Inferior parietal cortex (tissue), 1 donor: ENCODE measurements around the gene MYO18A.

Experiments
- DNase-seq: peaks from one replicate; pipeline ENCODE4 v3.0.0-alpha.2; 2016; ENCODE audit errors: extremely low spot score

MYO18A gene

GRCh38 chr17:29168079-29168758, 12.0 kb downstream of the MYO18A start:
- no peak for DNase-seq

DNA sequence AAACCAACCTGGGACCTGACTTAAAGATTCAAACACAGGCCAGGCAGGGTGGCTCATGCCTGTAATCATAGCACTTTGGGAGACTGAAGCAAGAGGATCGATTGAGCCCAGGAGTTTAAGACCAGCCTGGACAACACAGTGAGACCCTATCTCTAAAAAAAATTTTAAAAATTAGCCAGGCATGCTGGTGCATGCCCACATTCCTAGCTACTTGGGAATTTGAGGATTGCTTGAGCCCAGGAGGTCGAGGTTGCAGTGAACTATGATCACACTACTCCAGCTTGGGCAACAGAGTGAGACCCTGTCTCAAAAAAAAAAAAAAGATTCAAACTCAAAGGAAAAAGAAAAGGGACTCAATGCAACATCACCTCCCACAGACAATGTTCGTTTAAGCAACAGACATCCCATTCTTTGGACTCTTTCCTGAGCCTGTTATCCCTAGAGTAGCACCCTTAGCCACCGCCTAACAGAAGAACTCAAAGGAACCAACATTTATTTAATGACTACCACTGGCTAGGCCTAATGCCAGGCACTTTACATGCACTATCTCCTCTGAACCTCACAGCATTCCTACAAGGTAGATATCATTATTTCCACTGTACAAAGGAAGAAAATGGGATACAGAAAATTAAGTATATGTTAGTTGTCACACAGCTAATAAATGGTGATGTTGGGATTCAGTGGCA, 12.7 kb downstream of the MYO18A start:
- DNase-seq = no peak

GRCh38 chr17:29166507-29166887, 13.7 kb downstream of the MYO18A start:
- no peak for DNase-seq

- DNase-seq = no peak
These were observed 14.2 kb downstream of the MYO18A start for GRCh38 chr17:29165800-29166506.

DNA sequence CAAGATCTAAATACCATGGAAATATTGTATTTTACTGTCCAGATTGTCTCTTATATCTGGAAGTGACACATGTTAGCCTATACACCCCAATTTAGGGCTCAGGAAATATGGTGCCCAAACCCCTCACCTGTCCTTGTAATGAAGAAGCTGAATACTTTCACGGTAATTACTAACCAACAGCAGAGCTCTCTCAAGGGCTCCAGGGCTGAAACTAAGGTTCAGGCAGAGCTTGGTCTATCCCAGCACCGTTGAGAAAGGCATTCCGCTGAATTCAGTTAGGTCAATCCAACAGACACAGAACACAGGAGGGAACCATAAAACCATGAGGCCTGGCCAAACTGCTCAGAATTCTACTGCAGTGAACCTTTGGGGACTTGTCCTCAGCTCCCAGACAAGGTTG, 14.9 kb downstream of the MYO18A start:
- no peak for DNase-seq

- DNase-seq = no peak
These were observed 16.6 kb downstream of the MYO18A start for GRCh38 chr17:29163563-29163962.

GRCh38 chr17:29162909-29163341, 17.3 kb downstream of the MYO18A start:
- no peak for DNase-seq

- no peak for DNase-seq
These were observed 17.9 kb downstream of the MYO18A start for GRCh38 chr17:29162082-29162908.

DNA sequence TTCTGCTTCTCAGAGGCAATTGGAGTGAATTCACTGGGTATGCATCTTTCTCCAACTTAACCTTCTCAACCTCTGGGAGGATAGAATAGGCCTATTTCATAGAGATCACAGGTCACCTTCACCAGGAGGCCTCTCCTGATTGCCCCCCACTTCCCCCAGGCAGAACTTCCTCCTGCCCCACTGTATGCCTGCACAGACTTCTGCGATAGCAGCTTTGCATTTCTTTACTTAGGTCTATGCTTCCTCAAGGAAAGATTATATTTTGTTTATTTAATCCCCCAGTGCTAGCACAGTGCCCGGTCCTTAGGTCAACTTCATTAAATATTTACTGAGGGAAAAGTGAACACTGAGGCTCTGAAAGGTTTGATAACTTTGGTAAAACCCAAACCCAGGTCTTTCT, 19.9 kb downstream of the MYO18A start:
- no peak for DNase-seq

DNA sequence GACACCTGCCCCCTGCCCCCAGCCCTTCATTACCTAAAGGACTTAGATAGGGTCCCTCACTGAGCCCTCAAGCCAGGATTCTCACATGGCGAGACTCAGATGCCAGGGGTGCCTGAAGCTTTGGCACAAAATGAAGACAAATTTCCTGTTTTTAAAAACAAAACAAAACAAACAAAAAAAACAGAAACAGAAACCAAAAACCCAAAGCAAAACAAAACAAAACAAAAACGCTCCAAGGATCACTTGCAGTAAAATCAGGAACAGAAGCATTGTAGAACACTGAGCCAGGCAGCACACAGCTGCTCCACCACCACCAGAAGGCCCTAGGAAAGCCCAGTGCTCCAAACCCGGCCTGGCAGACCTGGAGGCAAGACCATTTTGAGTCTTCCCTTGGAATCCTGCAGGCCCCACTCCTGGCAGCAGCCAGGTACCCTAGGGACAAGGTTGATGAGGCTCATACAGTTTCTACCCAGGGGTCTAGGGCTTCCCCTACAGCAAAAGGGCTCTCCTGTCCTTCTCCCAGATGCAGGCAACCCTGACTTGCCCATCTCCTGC, 20.8 kb downstream of the MYO18A start:
- DNase-seq = no peak

GRCh38 chr17:29158488-29159275, 21.5 kb downstream of the MYO18A start:
- no peak for DNase-seq

GRCh38 chr17:29158096-29158487, 22.1 kb downstream of the MYO18A start:
- DNase-seq = no peak

DNA sequence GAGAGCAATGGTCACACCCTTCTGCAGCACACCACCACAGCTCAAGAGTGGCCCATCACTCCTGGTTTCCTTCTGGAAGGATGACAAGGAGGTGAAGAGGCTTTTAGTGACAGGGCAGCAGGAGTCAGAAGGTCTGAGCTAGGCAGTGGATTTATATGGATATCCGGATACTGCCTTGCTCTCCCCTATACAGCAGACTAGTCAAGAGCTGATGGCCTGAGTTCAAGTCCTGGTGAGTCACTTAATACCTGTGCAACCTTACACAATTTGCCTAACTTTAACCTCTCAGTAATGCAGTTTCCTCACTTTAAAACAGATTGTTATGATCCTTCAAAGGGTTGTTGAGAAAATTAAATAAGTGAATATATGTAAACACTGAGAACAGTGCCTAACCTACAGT, 22.9 kb downstream of the MYO18A start:
- no peak for DNase-seq

DNA sequence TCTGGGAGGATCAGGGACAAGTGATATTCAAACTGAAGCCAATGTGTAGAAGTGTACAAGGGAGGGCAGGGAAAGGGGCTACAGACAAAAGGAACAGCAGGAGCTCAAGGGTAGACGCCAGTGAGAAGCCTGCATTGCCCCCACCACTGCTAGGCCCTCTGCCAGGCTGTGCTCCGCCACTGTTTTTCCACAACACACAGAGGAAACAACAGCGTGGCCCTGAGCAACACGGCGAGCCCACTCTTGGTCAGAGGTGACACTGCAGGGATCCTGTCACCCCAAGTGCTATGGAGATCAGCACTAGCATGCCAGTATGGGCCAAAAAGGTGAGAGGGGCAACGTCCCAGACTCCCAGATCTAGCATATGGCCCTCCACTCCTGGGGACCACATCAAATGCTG, 23.4 kb downstream of the MYO18A start:
- no peak for DNase-seq

GRCh38 chr17:29155966-29156338, 24.2 kb downstream of the MYO18A start:
- DNase-seq = no peak

DNA sequence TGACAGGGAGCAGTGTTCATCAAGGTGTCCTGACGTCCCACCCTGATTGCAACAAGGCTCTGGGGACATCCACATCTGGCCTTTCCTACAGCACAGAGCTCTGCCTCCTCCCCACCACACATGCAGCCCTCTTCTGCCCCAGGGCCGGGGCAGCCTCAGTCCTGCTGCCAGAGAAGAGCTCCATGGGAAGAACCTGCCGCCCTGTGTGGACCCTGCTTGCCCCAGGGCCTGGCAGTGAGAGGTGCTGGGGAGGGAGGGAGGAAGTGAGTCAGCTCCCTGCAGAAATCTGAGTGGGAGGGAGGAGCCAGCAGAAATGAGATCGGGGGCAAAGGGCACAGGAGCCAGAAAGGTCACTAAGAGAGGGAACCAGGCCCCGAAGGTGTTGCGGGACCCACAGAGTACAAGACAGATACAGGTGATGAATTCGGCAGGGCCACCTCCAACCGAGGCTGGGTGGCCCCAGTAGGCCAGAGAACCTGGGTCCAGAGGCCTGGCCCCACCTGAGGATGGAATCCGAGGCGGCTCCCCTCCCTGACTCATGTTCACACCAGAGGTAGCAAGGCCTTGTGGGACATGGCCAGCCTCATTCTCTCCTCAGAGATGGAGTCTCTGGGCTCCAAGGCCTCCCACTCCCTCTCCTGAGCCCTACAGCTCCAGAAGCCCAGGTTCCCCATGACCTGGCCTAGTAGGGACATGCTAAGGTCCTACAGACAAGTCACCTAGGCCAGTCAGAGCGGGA, 24.8 kb downstream of the MYO18A start:
- DNase-seq = no peak

DNA sequence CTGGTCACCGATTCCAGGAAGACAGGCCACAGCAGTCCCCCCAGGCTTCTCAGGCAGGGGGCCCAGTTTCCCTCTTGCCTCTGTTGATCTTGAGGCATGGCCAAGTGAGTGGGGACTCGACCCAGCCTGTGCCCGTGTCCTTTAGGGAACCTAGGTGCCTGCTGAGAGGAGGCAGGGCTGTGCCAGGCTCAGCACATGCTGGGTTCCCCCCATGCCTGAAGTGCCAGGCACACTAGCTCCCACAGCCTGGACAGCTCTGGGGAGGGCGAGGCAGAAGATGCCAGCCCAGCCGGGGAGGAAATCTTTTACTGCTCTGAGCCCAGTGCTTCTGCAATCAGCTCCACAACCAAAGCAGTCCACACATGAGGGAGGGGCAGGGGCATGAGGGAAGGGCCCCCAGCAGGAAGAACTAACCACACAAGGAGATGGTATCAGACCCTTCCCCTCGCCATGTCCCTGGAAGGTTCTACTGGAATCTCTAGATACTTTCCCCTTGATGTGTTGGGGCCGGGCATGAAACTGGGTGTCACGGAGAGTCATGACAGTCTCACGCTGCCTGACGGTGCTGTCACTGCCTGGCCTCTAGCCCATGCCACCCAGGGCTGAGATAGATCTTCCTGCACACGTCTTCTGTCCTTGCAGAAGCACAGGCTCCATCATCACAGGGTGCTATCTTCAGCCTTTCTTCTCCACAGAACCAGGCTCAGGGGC, 25.5 kb downstream of the MYO18A start:
- DNase-seq = no peak

GRCh38 chr17:29151567-29151966, 28.6 kb downstream of the MYO18A start:
- no peak for DNase-seq

GRCh38 chr17:29150161-29150560, 30.0 kb downstream of the MYO18A start:
- no peak for DNase-seq
